Measurements from ENCODE around the gene ZBED1.

GRCh38 chrX:2538031-2538757 is 37.4 kb upstream of the ZBED1 start:
- TF ChIP-seq EZH2phosphoT487 (conservative IDR thresholded peaks at IDR 0.05; ENCODE audit: low read length) (no peak), CTCF (IDR thresholded peaks at IDR 0.05; ENCODE audit: insufficient read depth, low read length, poor library complexity, severe bottlenecking) (no peak)
